OCI-LY1 (cell line): ENCODE data around the gene FRMD4A.

Source experiments
- H2AFZ ChIP-seq: fragments of 200-600 bp; sonication (generic), shearing (Covaris generic); 2 replicates; pipeline ENCODE4 v1.6.0; 2014; ENCODE audit warnings: antibody characterized with exemption, mild to moderate bottlenecking, low read length
- H3F3A ChIP-seq: fragments of 200-600 bp; sonication (generic), shearing (Covaris generic); 2 replicates; pipeline ENCODE4 v1.6.0; 2014; ENCODE audit warnings: mild to moderate bottlenecking, antibody characterized with exemption, low read length, moderate library complexity; ENCODE audit not compliant: insufficient read depth
- H3K27ac ChIP-seq: fragments of 200-600 bp; sonication (generic); 2 replicates; pipeline ENCODE4 v1.5.1; 2014; ENCODE audit warnings: low read length, mixed run types, mild to moderate bottlenecking, low read depth; ENCODE audit not compliant: poor library complexity, severe bottlenecking
- H3K27me3 ChIP-seq: fragments of 200-600 bp; sonication (generic); 2 replicates; pipeline ENCODE4 v1.6.0; 2014; ENCODE audit warnings: antibody characterized with exemption, mild to moderate bottlenecking, low read length, moderate library complexity; ENCODE audit not compliant: insufficient read depth
- H3K36me3 ChIP-seq: fragments of 200-600 bp; sonication (generic); 2 replicates; pipeline ENCODE4 v1.6.1; 2014; ENCODE audit warnings: mild to moderate bottlenecking, antibody characterized with exemption, low read length, moderate library complexity, mixed read lengths; ENCODE audit not compliant: insufficient read depth
- H3K4me1 ChIP-seq: fragments of 200-600 bp; sonication (generic); 2 replicates; pipeline ENCODE4 v1.5.1; 2014; ENCODE audit warnings: mild to moderate bottlenecking, low read length, moderate library complexity; ENCODE audit not compliant: insufficient read depth, severe bottlenecking
- H3K4me2 ChIP-seq: fragments of 200-600 bp; sonication (generic), shearing (Covaris generic); 2 replicates; pipeline ENCODE4 v1.6.1; 2014; ENCODE audit warnings: low read length
- H3K4me3 ChIP-seq: fragments of 200-600 bp; sonication (generic); 2 replicates; pipeline ENCODE4 v1.5.1; 2014; ENCODE audit warnings: low read length, low read depth, mild to moderate bottlenecking, mixed read lengths; ENCODE audit not compliant: poor library complexity, severe bottlenecking
- H3K79me2 ChIP-seq: fragments of 200-600 bp; shearing (Covaris generic); 2 replicates; pipeline ENCODE4 v1.6.1; 2016; ENCODE audit warnings: mixed run types, low read length, mixed read lengths; ENCODE audit not compliant: insufficient read depth
- H3K9ac ChIP-seq: fragments of 200-600 bp; sonication (generic), shearing (Covaris generic); 2 replicates; pipeline ENCODE4 v1.6.1; 2014; ENCODE audit warnings: mild to moderate bottlenecking, low read length, mixed read lengths
- H3K9me2 ChIP-seq: fragments of 200-600 bp; sonication (generic), shearing (Covaris generic); 2 replicates; pipeline ENCODE4 v1.6.1; 2014; ENCODE audit warnings: low read depth, mild to moderate bottlenecking, low read length, mixed read lengths
- H3K9me3 ChIP-seq: fragments of 200-600 bp; shearing (Covaris generic); 2 replicates; pipeline ENCODE4 v1.6.1; 2014; ENCODE audit warnings: low read length, mixed read lengths
- H4K20me1 ChIP-seq: fragments of 200-600 bp; sonication (generic), shearing (Covaris generic); 2 replicates; pipeline ENCODE4 v1.6.0; 2016; ENCODE audit warnings: mild to moderate bottlenecking, low read length; ENCODE audit not compliant: insufficient read depth
- EZH2 ChIP-seq: fragments of 200-600 bp; sonication (generic), shearing (Covaris generic); IDR thresholded peaks from 2 replicates; pipeline ENCODE4 v1.8.0; 2017; ENCODE audit warnings: borderline replicate concordance, mixed run types, mild to moderate bottlenecking, antibody characterized with exemption, low read length, moderate library complexity, mixed read lengths
- TF ChIP-seq, protein P1 (sequence below): fragments of 200-600 bp; sonication (generic), shearing (Covaris generic); IDR thresholded peaks from 2 replicates; pipeline ENCODE4 v1.5.1; 2017; ENCODE audit warnings: mild to moderate bottlenecking, antibody characterized with exemption, low read length, moderate library complexity, mixed read lengths

Gene FRMD4A

DNA sequence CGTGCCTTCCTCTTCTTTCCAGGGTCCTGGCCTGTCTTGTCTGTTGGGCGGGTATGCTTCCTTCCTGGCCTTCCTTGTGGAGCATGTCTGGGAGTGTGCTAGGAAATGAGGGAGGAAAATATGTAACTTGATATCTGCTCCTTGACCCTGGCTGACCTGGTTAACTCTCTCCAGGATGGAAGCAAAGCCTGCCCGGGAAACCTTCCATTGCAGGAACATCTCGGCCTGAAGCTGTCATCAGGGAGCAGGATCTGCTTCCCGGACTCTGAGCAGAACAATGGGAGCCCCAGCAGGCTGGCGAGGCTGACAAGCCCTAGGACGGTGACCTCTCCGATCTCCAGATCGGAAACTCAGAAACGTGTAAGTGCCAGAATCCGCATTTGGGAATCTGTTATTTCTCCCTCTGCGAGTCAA lies 340.3 kb downstream of the FRMD4A start:
- Histone ChIP-seq H3K4me2 (no peak overlapping the region), H3K9ac (no peak overlapping the region), H2AFZ (no peak overlapping the region), H3K9me2 (no peaks in the 10 kb centered on the region), H3K79me2 (no peaks in the 10 kb centered on the region), H3K9me3 (no peaks in the 10 kb centered on the region), H3K4me3 (no peak overlapping the region), H3K27ac (no peak overlapping the region), H3F3A (no peaks in the 10 kb centered on the region), H4K20me1 (no peaks in the 10 kb centered on the region), H3K4me1 (no peaks in the 10 kb centered on the region), H3K27me3 (no peaks in the 10 kb centered on the region), H3K36me3 (no peaks in the 10 kb centered on the region)
- TF ChIP-seq EZH2: no peak
- TF ChIP-seq, protein P1, sequence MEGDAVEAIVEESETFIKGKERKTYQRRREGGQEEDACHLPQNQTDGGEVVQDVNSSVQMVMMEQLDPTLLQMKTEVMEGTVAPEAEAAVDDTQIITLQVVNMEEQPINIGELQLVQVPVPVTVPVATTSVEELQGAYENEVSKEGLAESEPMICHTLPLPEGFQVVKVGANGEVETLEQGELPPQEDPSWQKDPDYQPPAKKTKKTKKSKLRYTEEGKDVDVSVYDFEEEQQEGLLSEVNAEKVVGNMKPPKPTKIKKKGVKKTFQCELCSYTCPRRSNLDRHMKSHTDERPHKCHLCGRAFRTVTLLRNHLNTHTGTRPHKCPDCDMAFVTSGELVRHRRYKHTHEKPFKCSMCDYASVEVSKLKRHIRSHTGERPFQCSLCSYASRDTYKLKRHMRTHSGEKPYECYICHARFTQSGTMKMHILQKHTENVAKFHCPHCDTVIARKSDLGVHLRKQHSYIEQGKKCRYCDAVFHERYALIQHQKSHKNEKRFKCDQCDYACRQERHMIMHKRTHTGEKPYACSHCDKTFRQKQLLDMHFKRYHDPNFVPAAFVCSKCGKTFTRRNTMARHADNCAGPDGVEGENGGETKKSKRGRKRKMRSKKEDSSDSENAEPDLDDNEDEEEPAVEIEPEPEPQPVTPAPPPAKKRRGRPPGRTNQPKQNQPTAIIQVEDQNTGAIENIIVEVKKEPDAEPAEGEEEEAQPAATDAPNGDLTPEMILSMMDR: no peak

DNA sequence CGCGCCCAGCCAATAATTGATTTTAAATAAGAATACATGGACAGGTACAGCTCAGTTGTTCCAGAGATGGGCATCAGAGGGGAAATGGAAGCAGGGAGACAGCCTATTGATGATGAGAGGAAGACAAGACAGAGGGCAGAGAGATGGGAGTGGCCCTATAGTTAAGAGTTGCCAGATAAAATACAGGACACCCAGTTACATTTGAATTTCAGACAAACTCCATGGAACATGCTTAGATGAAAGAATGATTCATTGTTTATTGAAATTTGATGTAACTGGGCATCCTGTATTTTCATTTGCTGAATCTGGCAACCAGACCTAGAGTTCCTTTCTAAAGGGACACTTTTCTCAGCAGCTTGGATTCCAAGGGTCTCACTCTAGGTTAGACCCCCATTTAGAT lies 341.1 kb downstream of the FRMD4A start:
- H3F3A ChIP-seq: no peaks in the 10 kb centered on the region
- no peak overlapping the region for H3K27ac ChIP-seq
- no peaks in the 10 kb centered on the region for H3K79me2 ChIP-seq
- H3K9me2 ChIP-seq: no peaks in the 10 kb centered on the region
- no peaks in the 10 kb centered on the region for H3K27me3 ChIP-seq
- TF ChIP-seq, protein P1: no peak
- H3K9me3 ChIP-seq: no peaks in the 10 kb centered on the region
- H3K4me3 ChIP-seq: no peak overlapping the region
- H3K9ac ChIP-seq: no peak overlapping the region
- H3K4me1 ChIP-seq: no peaks in the 10 kb centered on the region
- no peak overlapping the region for H2AFZ ChIP-seq
- H3K36me3 ChIP-seq: no peaks in the 10 kb centered on the region
- H3K4me2 ChIP-seq: no peak overlapping the region
- H4K20me1 ChIP-seq: no peaks in the 10 kb centered on the region

DNA sequence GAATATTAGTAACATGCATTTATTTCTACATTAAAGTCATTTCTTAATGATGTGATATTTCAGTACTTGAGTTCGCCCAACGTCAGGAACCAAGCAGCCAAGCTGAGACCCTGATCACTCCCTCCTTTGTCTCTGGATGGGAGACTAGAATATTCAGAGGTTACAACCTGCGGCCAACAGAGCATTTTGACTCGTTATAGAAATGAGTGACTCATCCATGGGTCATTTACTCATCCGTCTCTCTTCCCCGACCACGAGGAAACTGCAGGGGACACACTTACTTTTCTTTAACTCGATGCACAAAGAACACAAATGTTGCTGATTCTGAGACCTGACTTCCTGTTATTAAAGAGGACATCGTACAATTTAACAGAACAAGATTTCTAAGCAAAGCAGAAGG lies 343.3 kb downstream of the FRMD4A start:
- Histone ChIP-seq H3K4me3 (no peak overlapping the region), H3K79me2 (no peaks in the 10 kb centered on the region), H3K9me3 (no peaks in the 10 kb centered on the region), H3K4me2 (no peak overlapping the region), H3K9ac (no peak overlapping the region), H3K36me3 (no peaks in the 10 kb centered on the region), H3K4me1 (no peaks in the 10 kb centered on the region), H4K20me1 (no peaks in the 10 kb centered on the region), H3K27ac (no peak overlapping the region), H3K9me2 (no peaks in the 10 kb centered on the region), H3F3A (no peaks in the 10 kb centered on the region), H2AFZ (no peak overlapping the region), H3K27me3 (no peaks in the 10 kb centered on the region)
- TF ChIP-seq, protein P1: no peak
- no peak for TF ChIP-seq EZH2
